HepG2 (cell line): Measurements from ENCODE around the gene SLC2A4. TPM values are rescaled to one million over a fixed set of nuclear protein-coding genes. Genes with fewer than 3 reads are reported as not detected.

Experiments used
- ATAC-seq: fragments of 200-7000 bp; cut with Tn5 transposase; 3 replicates; pipeline ENCODE4 v1.9.1; 2020; ENCODE audit warnings: mild to moderate bottlenecking, moderate library complexity
- BruUV-seq: library from RNA; stranded (reverse); fragments of 400-500 nt; replicated peaks from 2 replicates; lab custom pipeline; 2021; lab: Mats Ljungman, UMichigan
- CTCF ChIA-PET: fragments of 300-600 bp; formaldehyde crosslinking; extraction: SDS; loops from one replicate; lab custom pipeline; 2021; ENCODE audit warnings: low total read pairs, inconsistent platforms, low intra/inter-chr PET ratio; lab: Yijun Ruan, JAX
- POLR2A ChIA-PET: fragments of 350-600 bp; sonication (Branson Sonifier 250); formaldehyde crosslinking; loops from one replicate; lab custom pipeline; 2020; ENCODE audit warnings: antibody characterized with exemption, inconsistent platforms; lab: Yijun Ruan, JAX
- DNase-seq: peaks from one replicate; pipeline ENCODE4 v3.0.0-alpha.2; 2015; ENCODE audit warnings: low spot score
- FAIRE-seq: peaks from 3 replicates; lab custom pipeline; 2011; peaks lifted over from hg19 to GRCh38; lab: Jason Lieb, UNC
- H2AFZ ChIP-seq: one replicate; pipeline ENCODE4 v1.6.1; 2011; ENCODE audit warnings: low read length, inconsistent platforms
- H3K27ac ChIP-seq: fragments of 300-600 bp; 3 replicates; pipeline ENCODE4 v1.8.0; 2011; ENCODE audit warnings: mixed run types, mild to moderate bottlenecking, mixed read lengths, low read length, inconsistent platforms; ENCODE audit not compliant: insufficient read depth; ENCODE audit errors: extremely low read length
- H3K27me3 ChIP-seq, 2 experiments: fragments of 200-600 bp in 1 of 2; 2 replicates in 1 of 2; 3 replicates in 1 of 2; pipeline versions ENCODE4 v1.6.0 to v1.8.0; 2011; ENCODE audit warnings: low read length in 2 of 2, mild to moderate bottlenecking in 2 of 2, moderate library complexity in 2 of 2, inconsistent platforms in 1 of 2; ENCODE audit not compliant: insufficient read depth in 2 of 2, control insufficient read depth in 1 of 2
- H3K36me3 ChIP-seq, 2 experiments: fragments of 200-600 bp in 1 of 2; replicated peaks in 1 of 2; 2 replicates in 1 of 2; 3 replicates in 1 of 2; pipeline versions ENCODE4 v1.5.1 to v1.8.0; 2011; ENCODE audit warnings: low read length in 2 of 2, inconsistent platforms in 1 of 2; ENCODE audit not compliant: insufficient read depth in 2 of 2, control insufficient read depth in 1 of 2
- H3K4me1 ChIP-seq: 2 replicates; pipeline ENCODE4 v1.5.1; 2012; ENCODE audit warnings: low read length, inconsistent platforms; ENCODE audit not compliant: insufficient read depth
- H3K4me2 ChIP-seq: 2 replicates; pipeline ENCODE4 v1.6.0; 2011; ENCODE audit warnings: low read depth, low read length, inconsistent platforms
- H3K4me3 ChIP-seq, 3 experiments: fragments of 200-600 bp in 1 of 3; sonication (generic), shearing (Covaris generic) in 1 of 3; replicated peaks in 1 of 3; 2 replicates each; pipeline ENCODE4 v1.5.1; 2011 to 2016; ENCODE audit warnings: low read length in 3 of 3, inconsistent platforms in 2 of 3, low read depth in 2 of 3, mild to moderate bottlenecking in 2 of 3, control low read depth in 1 of 3, mixed read lengths in 1 of 3; ENCODE audit not compliant: insufficient read depth in 1 of 3
- H3K79me2 ChIP-seq: one replicate; pipeline ENCODE4 v1.6.1; 2011; ENCODE audit warnings: low read length, inconsistent platforms; ENCODE audit not compliant: insufficient read depth
- H3K9ac ChIP-seq: 2 replicates; pipeline ENCODE4 v1.6.0; 2011; ENCODE audit warnings: mild to moderate bottlenecking, low read depth, low read length, inconsistent platforms; ENCODE audit not compliant: insufficient read depth
- H3K9me3 ChIP-seq: 2 replicates; pipeline ENCODE4 v1.5.1; 2012; ENCODE audit warnings: mild to moderate bottlenecking, low read length
- H4K20me1 ChIP-seq: 2 replicates; pipeline ENCODE4 v1.6.0; 2011; ENCODE audit warnings: inconsistent platforms, mild to moderate bottlenecking, low read length, moderate library complexity; ENCODE audit not compliant: insufficient read depth
- ATF7 ChIP-seq, 2 experiments: fragments of 450-650 bp in 1 of 2; sonication (generic) in 1 of 2; formaldehyde crosslinking in 1 of 2; IDR thresholded peaks; 2 replicates each; pipeline versions ENCODE4 v1.4.0 to v1.6.1; 2016 to 2020; ENCODE audit warnings: antibody characterized with exemption in 1 of 2, mild to moderate bottlenecking in 1 of 2, missing genetic modification reagents in 1 of 2
- CHD4 ChIP-seq: fragments of 200-600 bp; sonication (generic); IDR thresholded peaks from 2 replicates; pipeline ENCODE4 v1.7.0; 2017; ENCODE audit warnings: mild to moderate bottlenecking, low read length, borderline replicate concordance
- HMG20B ChIP-seq: conservative IDR thresholded peaks from 2 replicates; pipeline ENCODE4 v1.6.1; 2016; ENCODE audit warnings: missing genetic modification reagents, missing compliant biosample characterization
- PITX1 ChIP-seq: sonication (generic); formaldehyde crosslinking; IDR thresholded peaks from 2 replicates; pipeline ENCODE4 v1.5.1; 2020; ENCODE audit warnings: mild to moderate bottlenecking, missing genetic modification reagents
- ZFP37 ChIP-seq: sonication (generic); formaldehyde crosslinking; IDR thresholded peaks from 2 replicates; pipeline ENCODE4 v1.4.0; 2020; ENCODE audit warnings: missing genetic modification reagents, borderline replicate concordance
- ZNF329 ChIP-seq: sonication (generic); formaldehyde crosslinking; IDR thresholded peaks from 2 replicates; pipeline ENCODE4 v1.9.0; 2021; ENCODE audit warnings: low read depth, mild to moderate bottlenecking, missing genetic modification reagents
- ZNF530 ChIP-seq: sonication (generic); formaldehyde crosslinking; IDR thresholded peaks from 2 replicates; pipeline ENCODE4 v1.5.0; 2020; ENCODE audit warnings: low read depth, mild to moderate bottlenecking, missing genetic modification reagents
- WGBS: methylation state at CpG from one replicate; pipeline ENCODE4 v1.1.6; 2017; ENCODE audit warnings: low lambda C conversion rate; 5-methylcytosine and 5-hydroxymethylcytosine counted together
- in situ Hi-C: cut with HindIII; loops from 2 replicates; pipeline ENCODE4 v1.10.0; 2017; ENCODE audit warnings: low pct_unique_long_range_greater_than_20kb; ENCODE audit not compliant: extremely low pct_ligation_motif_present
- intact Hi-C: fragments of 100-400 bp; cut with micrococcal nuclease; formaldehyde crosslinking; loops from one replicate; pipeline ENCODE4 v1.10.0; 2022; ENCODE audit not compliant: unreplicated experiment
- polyA plus RNA-seq, 8 experiments: library from polyadenylated mRNA; depleted of rRNA in 3 of 8; stranded (reverse) in 7 of 8; unstranded in 1 of 8; fragments of >200 nt; fragmentation: Illumina TruSeq in 4 of 8; extraction: Trizol in 4 of 8; gene quantifications; 2 replicates each; pipeline versions ENCODE4 v1.2.1 to v1.2.3, GENCODE V29; 2011 to 2016; ENCODE audit warnings: low read depth in 4 of 8, missing spikeins in 1 of 8, mixed read lengths in 1 of 8; ENCODE audit not compliant: insufficient read depth in 1 of 8
- total RNA-seq, 5 experiments: library from RNA; depleted of rRNA; stranded (reverse); fragments of >200 nt; fragmentation: Illumina TruSeq; extraction: Trizol; gene quantifications; 2 replicates each; pipeline ENCODE4 v1.2.3, GENCODE V29; 2016; ENCODE audit warnings: low read depth in 1 of 5
- TF ChIP-seq, protein P1 (sequence below): conservative IDR thresholded peaks from 2 replicates; pipeline ENCODE4 v1.6.1; 2018; ENCODE audit warnings: missing genetic modification reagents
- TF ChIP-seq, protein P2 (sequence below): sonication (generic); formaldehyde crosslinking; IDR thresholded peaks from 2 replicates; pipeline ENCODE4 v1.4.0; 2020; ENCODE audit warnings: mild to moderate bottlenecking, missing genetic modification reagents

The SLC2A4 gene
- total and polyA plus RNA-seq, 2 of the 13 experiments (the other 11 are each of a cell fraction or from before 2014, with no cell fraction given) = 4.9 to 5.8 TPM

DNA sequence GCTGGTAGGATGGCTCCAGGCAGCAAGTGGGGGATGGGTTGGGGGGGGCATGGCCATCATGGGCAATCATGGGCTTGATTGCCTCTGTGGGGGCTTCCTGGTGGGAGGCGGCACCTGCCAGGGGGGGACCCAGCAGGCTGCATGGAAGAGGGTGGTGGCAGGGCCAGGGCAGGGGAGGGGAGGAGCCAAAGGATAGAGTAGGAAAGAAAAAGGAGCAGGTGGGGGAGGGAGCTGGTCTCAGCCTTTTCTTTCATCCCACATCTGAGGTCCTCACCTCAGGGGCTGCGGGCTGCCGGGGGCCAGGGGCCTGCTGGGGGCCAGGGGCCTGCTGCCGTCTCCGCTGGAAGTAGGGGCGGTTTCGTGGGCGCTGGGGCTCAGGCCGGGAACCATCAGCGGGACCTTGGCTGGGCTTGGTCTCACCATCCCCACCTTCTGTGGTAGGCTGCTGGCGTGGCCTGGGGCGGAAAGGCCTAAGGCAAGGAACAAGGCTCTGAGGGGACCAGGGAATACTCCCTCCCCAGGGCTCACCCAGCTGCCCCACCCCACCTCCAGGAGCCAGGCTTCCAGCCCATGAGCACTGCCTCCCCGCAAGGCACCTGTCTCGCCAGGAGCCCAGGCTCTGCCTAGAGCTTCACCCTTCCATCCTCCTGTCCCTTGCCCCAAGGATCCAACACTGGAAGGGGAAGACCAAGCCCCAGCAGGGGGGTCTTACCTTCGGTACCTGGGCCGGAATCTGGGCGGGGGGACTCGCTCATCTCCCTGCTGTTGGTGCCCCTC, 7.9 kb downstream of the SLC2A4 start (continued):
- no peak for TF ChIP-seq HMG20B (CRISPR knock-in tag)
- TF ChIP-seq, protein P1, sequence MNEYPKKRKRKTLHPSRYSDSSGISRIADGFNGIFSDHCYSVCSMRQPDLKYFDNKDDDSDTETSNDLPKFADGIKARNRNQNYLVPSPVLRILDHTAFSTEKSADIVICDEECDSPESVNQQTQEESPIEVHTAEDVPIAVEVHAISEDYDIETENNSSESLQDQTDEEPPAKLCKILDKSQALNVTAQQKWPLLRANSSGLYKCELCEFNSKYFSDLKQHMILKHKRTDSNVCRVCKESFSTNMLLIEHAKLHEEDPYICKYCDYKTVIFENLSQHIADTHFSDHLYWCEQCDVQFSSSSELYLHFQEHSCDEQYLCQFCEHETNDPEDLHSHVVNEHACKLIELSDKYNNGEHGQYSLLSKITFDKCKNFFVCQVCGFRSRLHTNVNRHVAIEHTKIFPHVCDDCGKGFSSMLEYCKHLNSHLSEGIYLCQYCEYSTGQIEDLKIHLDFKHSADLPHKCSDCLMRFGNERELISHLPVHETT (CRISPR knock-in tag) = no peak
- TF ChIP-seq, protein P2, sequence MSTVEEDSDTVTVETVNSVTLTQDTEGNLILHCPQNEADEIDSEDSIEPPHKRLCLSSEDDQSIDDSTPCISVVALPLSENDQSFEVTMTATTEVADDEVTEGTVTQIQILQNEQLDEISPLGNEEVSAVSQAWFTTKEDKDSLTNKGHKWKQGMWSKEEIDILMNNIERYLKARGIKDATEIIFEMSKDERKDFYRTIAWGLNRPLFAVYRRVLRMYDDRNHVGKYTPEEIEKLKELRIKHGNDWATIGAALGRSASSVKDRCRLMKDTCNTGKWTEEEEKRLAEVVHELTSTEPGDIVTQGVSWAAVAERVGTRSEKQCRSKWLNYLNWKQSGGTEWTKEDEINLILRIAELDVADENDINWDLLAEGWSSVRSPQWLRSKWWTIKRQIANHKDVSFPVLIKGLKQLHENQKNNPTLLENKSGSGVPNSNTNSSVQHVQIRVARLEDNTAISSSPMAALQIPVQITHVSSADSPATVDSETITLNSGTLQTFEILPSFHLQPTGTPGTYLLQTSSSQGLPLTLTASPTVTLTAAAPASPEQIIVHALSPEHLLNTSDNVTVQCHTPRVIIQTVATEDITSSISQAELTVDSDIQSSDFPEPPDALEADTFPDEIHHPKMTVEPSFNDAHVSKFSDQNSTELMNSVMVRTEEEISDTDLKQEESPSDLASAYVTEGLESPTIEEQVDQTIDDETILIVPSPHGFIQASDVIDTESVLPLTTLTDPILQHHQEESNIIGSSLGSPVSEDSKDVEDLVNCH (CRISPR knock-in tag) = no peak
- TF ChIP-seq, all 625 proteins: peak for 0

DNA sequence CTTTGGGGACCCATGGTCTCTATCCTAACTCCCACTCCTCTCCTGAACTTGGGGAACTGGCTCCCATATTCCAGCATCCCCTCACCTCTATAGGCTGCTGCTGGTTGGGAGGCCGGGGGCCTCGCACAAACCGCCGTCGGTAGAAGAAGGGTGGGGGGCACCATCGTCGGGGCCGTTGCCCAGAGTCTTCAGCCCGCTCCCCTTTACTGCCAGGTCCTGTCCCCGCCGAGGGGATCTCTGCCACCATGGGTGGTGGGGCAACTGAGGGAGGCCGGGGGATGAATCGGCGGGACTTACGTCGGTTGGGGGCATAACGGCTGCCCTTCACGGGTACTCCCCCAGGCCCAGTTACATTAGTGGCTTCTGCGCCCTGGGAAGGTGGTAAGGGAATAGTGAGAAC, 8.6 kb downstream of the SLC2A4 start:
- no peak for TF ChIP-seq ZFP37
- TF ChIP-seq ZNF530 (CRISPR knock-in tag) = no peak
- no peak for TF ChIP-seq ATF7 (IDR thresholded peaks at IDR 0.05)
- no peak for TF ChIP-seq ATF7 (CRISPR knock-in tag; IDR thresholded peaks at IDR 0.05)
- no peak for TF ChIP-seq ZNF329 (CRISPR knock-in tag)
- TF ChIP-seq CHD4 = no peak
- no peak for TF ChIP-seq PITX1
- TF ChIP-seq, all 625 proteins: peak for 0
- ChIA-PET POLR2A (no interaction called here), CTCF (no interaction called here)
- H2AFZ ChIP-seq = no peak overlapping the region
- no peak overlapping the region for H3K4me2 ChIP-seq
- no peaks in the 10 kb centered on the region for H3K9me3 ChIP-seq
- BruUV-seq = no TSS peak
- no peak for ATAC-seq
- H3K27ac ChIP-seq = no peak overlapping the region
- peaks cover 0 to 1% of the 10 kb centered on the region in 2 experiments; a peak in 2 of 5 replicates for H3K36me3 ChIP-seq
- intact Hi-C loops (no loop called here), in situ Hi-C loops (no loop called here)
- H3K27me3 ChIP-seq = peaks cover 0 to 11% of the 10 kb centered on the region in 2 experiments; a peak in 2 of 5 replicates
- no peaks in the 10 kb centered on the region for H3K79me2 ChIP-seq
- H4K20me1 ChIP-seq = no peaks in the 10 kb centered on the region
- 77% methylated on average over 14 of the region's 19 CpGs for WGBS
- H3K9ac ChIP-seq = no peak overlapping the region
- FAIRE-seq = no peak
- peaks cover 26% of the 10 kb centered on the region for H3K4me1 ChIP-seq
- H3K4me3 ChIP-seq = no peak overlapping the region
- DNase-seq = no peak
